HepG2 (cell line): ENCODE measurements around the gene NHLH2. TPM values are rescaled to one million over a fixed set of nuclear protein-coding genes. Genes with fewer than 3 reads are reported as not detected.

Source experiments
- ATAC-seq: fragments of 200-7000 bp; cut with Tn5 transposase; 3 replicates; pipeline ENCODE4 v1.9.1; 2020; ENCODE audit warnings: mild to moderate bottlenecking, moderate library complexity
- BruUV-seq: library from RNA; stranded (reverse); fragments of 400-500 nt; replicated peaks from 2 replicates; lab custom pipeline; 2021; lab: Mats Ljungman, UMichigan
- CTCF ChIA-PET: fragments of 300-600 bp; formaldehyde crosslinking; extraction: SDS; loops from one replicate; lab custom pipeline; 2021; ENCODE audit warnings: low total read pairs, inconsistent platforms, low intra/inter-chr PET ratio; lab: Yijun Ruan, JAX
- POLR2A ChIA-PET: fragments of 350-600 bp; sonication (Branson Sonifier 250); formaldehyde crosslinking; loops from one replicate; lab custom pipeline; 2020; ENCODE audit warnings: antibody characterized with exemption, inconsistent platforms; lab: Yijun Ruan, JAX
- DNase-seq: peaks from one replicate; pipeline ENCODE4 v3.0.0-alpha.2; 2015; ENCODE audit warnings: low spot score
- FAIRE-seq: peaks from 3 replicates; lab custom pipeline; 2011; peaks lifted over from hg19 to GRCh38; lab: Jason Lieb, UNC
- H2AFZ ChIP-seq: one replicate; pipeline ENCODE4 v1.6.1; 2011; ENCODE audit warnings: low read length, inconsistent platforms
- H3K27ac ChIP-seq: fragments of 300-600 bp; 3 replicates; pipeline ENCODE4 v1.8.0; 2011; ENCODE audit warnings: mixed run types, mild to moderate bottlenecking, mixed read lengths, low read length, inconsistent platforms; ENCODE audit not compliant: insufficient read depth; ENCODE audit errors: extremely low read length
- H3K27me3 ChIP-seq, 2 experiments: fragments of 200-600 bp in 1 of 2; 2 replicates in 1 of 2; 3 replicates in 1 of 2; pipeline versions ENCODE4 v1.6.0 to v1.8.0; 2011; ENCODE audit warnings: low read length in 2 of 2, mild to moderate bottlenecking in 2 of 2, moderate library complexity in 2 of 2, inconsistent platforms in 1 of 2; ENCODE audit not compliant: insufficient read depth in 2 of 2, control insufficient read depth in 1 of 2
- H3K36me3 ChIP-seq, 2 experiments: fragments of 200-600 bp in 1 of 2; replicated peaks in 1 of 2; 2 replicates in 1 of 2; 3 replicates in 1 of 2; pipeline versions ENCODE4 v1.5.1 to v1.8.0; 2011; ENCODE audit warnings: low read length in 2 of 2, inconsistent platforms in 1 of 2; ENCODE audit not compliant: insufficient read depth in 2 of 2, control insufficient read depth in 1 of 2
- H3K4me1 ChIP-seq: 2 replicates; pipeline ENCODE4 v1.5.1; 2012; ENCODE audit warnings: low read length, inconsistent platforms; ENCODE audit not compliant: insufficient read depth
- H3K4me2 ChIP-seq: 2 replicates; pipeline ENCODE4 v1.6.0; 2011; ENCODE audit warnings: low read depth, low read length, inconsistent platforms
- H3K4me3 ChIP-seq, 3 experiments: fragments of 200-600 bp in 1 of 3; sonication (generic), shearing (Covaris generic) in 1 of 3; replicated peaks in 1 of 3; 2 replicates each; pipeline ENCODE4 v1.5.1; 2011 to 2016; ENCODE audit warnings: low read length in 3 of 3, inconsistent platforms in 2 of 3, low read depth in 2 of 3, mild to moderate bottlenecking in 2 of 3, control low read depth in 1 of 3, mixed read lengths in 1 of 3; ENCODE audit not compliant: insufficient read depth in 1 of 3
- H3K79me2 ChIP-seq: one replicate; pipeline ENCODE4 v1.6.1; 2011; ENCODE audit warnings: low read length, inconsistent platforms; ENCODE audit not compliant: insufficient read depth
- H3K9ac ChIP-seq: 2 replicates; pipeline ENCODE4 v1.6.0; 2011; ENCODE audit warnings: mild to moderate bottlenecking, low read depth, low read length, inconsistent platforms; ENCODE audit not compliant: insufficient read depth
- H3K9me3 ChIP-seq: 2 replicates; pipeline ENCODE4 v1.5.1; 2012; ENCODE audit warnings: mild to moderate bottlenecking, low read length
- H4K20me1 ChIP-seq: 2 replicates; pipeline ENCODE4 v1.6.0; 2011; ENCODE audit warnings: inconsistent platforms, mild to moderate bottlenecking, low read length, moderate library complexity; ENCODE audit not compliant: insufficient read depth
- AHR ChIP-seq: IDR thresholded peaks from 2 replicates; pipeline ENCODE4 v1.6.1; 2018; ENCODE audit warnings: missing genetic modification reagents, missing compliant biosample characterization
- EZH2 ChIP-seq: conservative IDR thresholded peaks from 2 replicates; pipeline ENCODE4 v1.6.1; 2012; ENCODE audit warnings: mild to moderate bottlenecking, low read depth, low read length, moderate library complexity
- HOXA3 ChIP-seq: sonication (generic); formaldehyde crosslinking; IDR thresholded peaks from 2 replicates; pipeline ENCODE4 v1.5.0; 2020; ENCODE audit warnings: missing genetic modification reagents
- IKZF1 ChIP-seq: fragments of 450-650 bp; IDR thresholded peaks from 2 replicates; pipeline ENCODE4 v1.7.1; 2016
- KDM2A ChIP-seq: sonication (generic); formaldehyde crosslinking; IDR thresholded peaks from 2 replicates; pipeline ENCODE4 v1.4.0; 2020; ENCODE audit warnings: low read depth, missing genetic modification reagents, borderline replicate concordance
- MTF2 ChIP-seq: sonication (generic); formaldehyde crosslinking; IDR thresholded peaks from 2 replicates; pipeline ENCODE4 v1.5.0; 2020; ENCODE audit warnings: missing genetic modification reagents, borderline replicate concordance
- RFX5 ChIP-seq: IDR thresholded peaks from 2 replicates; pipeline ENCODE4 v1.6.1; 2011; ENCODE audit warnings: low read depth, low read length, improper control_type of control experiment
- RFXANK ChIP-seq: IDR thresholded peaks from 2 replicates; pipeline ENCODE4 v1.6.1; 2016
- ZNF3 ChIP-seq: IDR thresholded peaks from 2 replicates; pipeline ENCODE4 v1.7.0; 2017; ENCODE audit warnings: inconsistent platforms
- ZNF30 ChIP-seq: sonication (generic); formaldehyde crosslinking; IDR thresholded peaks from 2 replicates; pipeline ENCODE4 v1.5.0; 2020; ENCODE audit warnings: mild to moderate bottlenecking, missing genetic modification reagents
- ZNF496 ChIP-seq: sonication (generic); formaldehyde crosslinking; IDR thresholded peaks from 2 replicates; pipeline ENCODE4 v1.8.1; 2023; ENCODE audit warnings: mild to moderate bottlenecking, moderate library complexity, missing genetic modification reagents; ENCODE audit not compliant: insufficient replicate concordance
- ZNF629 ChIP-seq: sonication (generic); formaldehyde crosslinking; conservative IDR thresholded peaks from 2 replicates; pipeline ENCODE4 v1.5.0; 2020; ENCODE audit warnings: missing genetic modification reagents
- ZNF709 ChIP-seq: sonication (generic); formaldehyde crosslinking; IDR thresholded peaks from 2 replicates; pipeline ENCODE4 v1.5.0; 2020; ENCODE audit warnings: mild to moderate bottlenecking, missing genetic modification reagents
- ZNF839 ChIP-seq: sonication (generic); formaldehyde crosslinking; IDR thresholded peaks from 2 replicates; pipeline ENCODE4 v1.4.0; 2020; ENCODE audit warnings: missing genetic modification reagents, mild to moderate bottlenecking, borderline replicate concordance
- WGBS: methylation state at CpG from one replicate; pipeline ENCODE4 v1.1.6; 2017; ENCODE audit warnings: low lambda C conversion rate; 5-methylcytosine and 5-hydroxymethylcytosine counted together
- in situ Hi-C: cut with HindIII; loops from 2 replicates; pipeline ENCODE4 v1.10.0; 2017; ENCODE audit warnings: low pct_unique_long_range_greater_than_20kb; ENCODE audit not compliant: extremely low pct_ligation_motif_present
- intact Hi-C: fragments of 100-400 bp; cut with micrococcal nuclease; formaldehyde crosslinking; loops from one replicate; pipeline ENCODE4 v1.10.0; 2022; ENCODE audit not compliant: unreplicated experiment
- polyA plus RNA-seq, 8 experiments: library from polyadenylated mRNA; depleted of rRNA in 3 of 8; stranded (reverse) in 7 of 8; unstranded in 1 of 8; fragments of >200 nt; fragmentation: Illumina TruSeq in 4 of 8; extraction: Trizol in 4 of 8; gene quantifications; 2 replicates each; pipeline versions ENCODE4 v1.2.1 to v1.2.3, GENCODE V29; 2011 to 2016; ENCODE audit warnings: low read depth in 4 of 8, missing spikeins in 1 of 8, mixed read lengths in 1 of 8; ENCODE audit not compliant: insufficient read depth in 1 of 8
- total RNA-seq, 5 experiments: library from RNA; depleted of rRNA; stranded (reverse); fragments of >200 nt; fragmentation: Illumina TruSeq; extraction: Trizol; gene quantifications; 2 replicates each; pipeline ENCODE4 v1.2.3, GENCODE V29; 2016; ENCODE audit warnings: low read depth in 1 of 5
- TF ChIP-seq, protein P1 (sequence below): sonication (generic); formaldehyde crosslinking; IDR thresholded peaks from 2 replicates; pipeline ENCODE4 v1.4.0; 2020; ENCODE audit warnings: missing genetic modification reagents
- TF ChIP-seq, protein P2 (sequence below): sonication (generic); formaldehyde crosslinking; IDR thresholded peaks from 2 replicates; pipeline ENCODE4 v1.8.1; 2023; ENCODE audit warnings: mild to moderate bottlenecking, missing genetic modification reagents
- TF ChIP-seq, protein P3 (sequence below): sonication (generic); formaldehyde crosslinking; IDR thresholded peaks from 2 replicates; pipeline ENCODE4 v1.8.1; 2023; ENCODE audit warnings: mild to moderate bottlenecking, inconsistent platforms, moderate library complexity, missing genetic modification reagents, borderline replicate concordance
- TF ChIP-seq, protein P4 (sequence below): conservative IDR thresholded peaks from 2 replicates; pipeline ENCODE4 v1.6.1; 2018; ENCODE audit warnings: missing genetic modification reagents

The NHLH2 gene
- total and polyA plus RNA-seq, 2 of the 13 experiments (the other 11 are each of a cell fraction or from before 2014, with no cell fraction given) = not detected

DNA sequence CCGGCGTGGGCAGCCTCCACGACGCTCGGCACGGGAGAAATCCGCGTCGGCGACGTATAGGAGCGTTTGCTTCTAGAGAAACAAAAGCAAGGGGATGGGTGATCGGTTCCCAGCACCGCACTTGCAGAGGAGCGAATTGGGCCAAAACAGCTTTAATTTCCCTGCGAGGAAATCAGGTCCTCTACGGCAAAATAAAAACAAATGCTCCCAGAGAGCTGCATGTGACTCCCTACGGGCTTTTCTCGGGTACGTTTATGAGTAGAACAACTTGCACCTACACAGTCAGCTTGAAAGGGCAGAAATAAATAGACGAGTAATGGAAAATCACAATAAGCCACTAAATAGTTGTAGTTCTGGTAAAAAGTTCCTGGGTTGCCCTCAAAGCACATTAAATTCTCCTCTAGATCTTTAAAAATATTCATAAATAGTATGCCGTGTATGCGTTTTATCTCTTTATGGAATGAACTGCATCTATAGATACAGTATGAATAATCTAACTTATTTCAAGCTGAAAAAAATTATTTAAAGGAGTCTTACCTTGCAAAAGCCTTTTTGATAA lies 1.2 kb downstream of the NHLH2 start (continued):
- TF ChIP-seq HOXA3 (CRISPR knock-in tag) = no peak
- no peak for TF ChIP-seq AHR (CRISPR knock-in tag)
- no peak for TF ChIP-seq EZH2
- TF ChIP-seq, protein P1, sequence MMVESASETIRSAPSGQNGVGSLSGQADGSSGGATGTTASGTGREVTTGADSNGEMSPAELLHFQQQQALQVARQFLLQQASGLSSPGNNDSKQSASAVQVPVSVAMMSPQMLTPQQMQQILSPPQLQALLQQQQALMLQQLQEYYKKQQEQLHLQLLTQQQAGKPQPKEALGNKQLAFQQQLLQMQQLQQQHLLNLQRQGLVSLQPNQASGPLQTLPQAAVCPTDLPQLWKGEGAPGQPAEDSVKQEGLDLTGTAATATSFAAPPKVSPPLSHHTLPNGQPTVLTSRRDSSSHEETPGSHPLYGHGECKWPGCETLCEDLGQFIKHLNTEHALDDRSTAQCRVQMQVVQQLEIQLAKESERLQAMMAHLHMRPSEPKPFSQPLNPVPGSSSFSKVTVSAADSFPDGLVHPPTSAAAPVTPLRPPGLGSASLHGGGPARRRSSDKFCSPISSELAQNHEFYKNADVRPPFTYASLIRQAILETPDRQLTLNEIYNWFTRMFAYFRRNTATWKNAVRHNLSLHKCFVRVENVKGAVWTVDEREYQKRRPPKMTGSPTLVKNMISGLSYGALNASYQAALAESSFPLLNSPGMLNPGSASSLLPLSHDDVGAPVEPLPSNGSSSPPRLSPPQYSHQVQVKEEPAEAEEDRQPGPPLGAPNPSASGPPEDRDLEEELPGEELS (CRISPR knock-in tag) = no peak

DNA sequence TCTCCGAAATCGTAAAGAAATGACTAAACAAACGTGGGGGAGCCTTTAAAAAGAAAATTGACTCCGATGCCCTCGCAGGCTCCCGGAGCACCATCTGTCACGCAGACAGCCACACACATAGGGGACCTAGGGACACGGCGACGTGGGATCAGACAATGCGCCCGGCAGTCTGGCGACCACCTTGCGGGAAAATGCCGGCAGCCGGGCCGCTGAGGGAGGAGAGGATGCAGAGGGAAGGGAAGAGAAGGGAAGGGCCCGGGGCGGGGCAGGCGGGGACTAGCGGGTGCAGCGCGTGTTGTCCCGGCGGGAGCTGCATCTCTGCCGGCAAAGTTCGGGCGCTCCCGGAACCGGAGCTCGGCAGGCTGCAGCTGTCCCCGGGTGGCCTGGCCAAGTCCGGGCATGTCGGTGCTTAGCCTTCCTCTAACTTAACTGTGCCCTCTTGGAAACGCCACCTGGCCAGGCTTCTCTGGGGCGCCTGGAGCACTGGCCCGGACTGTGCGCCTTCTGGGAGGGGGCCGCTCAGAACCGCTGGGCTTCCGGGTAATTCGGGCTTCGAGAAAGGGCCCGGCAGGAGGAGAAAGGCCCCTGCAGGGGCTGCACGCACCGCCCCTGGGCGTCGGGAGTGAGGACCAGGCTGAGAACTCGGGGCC lies 1.8 kb downstream of the NHLH2 start:
- intact Hi-C loops = no loop called here
- Histone ChIP-seq H3K36me3 (no peaks in the 10 kb centered on the region), H3K4me3 (no peak overlapping the region), H3K27ac (no peak overlapping the region), H2AFZ (no peak overlapping the region), H4K20me1 (no peaks in the 10 kb centered on the region), H3K9me3 (no peaks in the 10 kb centered on the region), H3K4me1 (no peaks in the 10 kb centered on the region), H3K79me2 (no peaks in the 10 kb centered on the region), H3K9ac (no peak overlapping the region), H3K4me2 (no peak overlapping the region), H3K27me3 (peaks cover 0 to 19% of the 10 kb centered on the region in 2 experiments; a peak in 2 of 5 replicates)
- POLR2A ChIA-PET = no interaction called here
- DNase-seq (no peak), ATAC-seq (no peak; the same call in 2 of the 3 replicates), FAIRE-seq (no peak)
- no TSS peak for BruUV-seq
- in situ Hi-C loops = no loop called here
- CTCF ChIA-PET = no interaction called here
- 61% methylated on average over 44 of the region's 49 CpGs for WGBS
- no peak for TF ChIP-seq ZNF629 (CRISPR knock-in tag)
- TF ChIP-seq, protein P2, sequence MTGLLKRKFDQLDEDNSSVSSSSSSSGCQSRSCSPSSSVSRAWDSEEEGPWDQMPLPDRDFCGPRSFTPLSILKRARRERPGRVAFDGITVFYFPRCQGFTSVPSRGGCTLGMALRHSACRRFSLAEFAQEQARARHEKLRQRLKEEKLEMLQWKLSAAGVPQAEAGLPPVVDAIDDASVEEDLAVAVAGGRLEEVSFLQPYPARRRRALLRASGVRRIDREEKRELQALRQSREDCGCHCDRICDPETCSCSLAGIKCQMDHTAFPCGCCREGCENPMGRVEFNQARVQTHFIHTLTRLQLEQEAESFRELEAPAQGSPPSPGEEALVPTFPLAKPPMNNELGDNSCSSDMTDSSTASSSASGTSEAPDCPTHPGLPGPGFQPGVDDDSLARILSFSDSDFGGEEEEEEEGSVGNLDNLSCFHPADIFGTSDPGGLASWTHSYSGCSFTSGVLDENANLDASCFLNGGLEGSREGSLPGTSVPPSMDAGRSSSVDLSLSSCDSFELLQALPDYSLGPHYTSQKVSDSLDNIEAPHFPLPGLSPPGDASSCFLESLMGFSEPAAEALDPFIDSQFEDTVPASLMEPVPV (CRISPR knock-in tag) = no peak
- no peak for TF ChIP-seq RFXANK (CRISPR knock-in tag)
- no peak for TF ChIP-seq ZNF839
- TF ChIP-seq MTF2 (CRISPR knock-in tag) = no peak
- no peak for TF ChIP-seq KDM2A
- no peak for TF ChIP-seq ZNF709
- no peak for TF ChIP-seq ZNF3
- no peak for TF ChIP-seq ZNF30 (CRISPR knock-in tag)
- TF ChIP-seq, protein P3, sequence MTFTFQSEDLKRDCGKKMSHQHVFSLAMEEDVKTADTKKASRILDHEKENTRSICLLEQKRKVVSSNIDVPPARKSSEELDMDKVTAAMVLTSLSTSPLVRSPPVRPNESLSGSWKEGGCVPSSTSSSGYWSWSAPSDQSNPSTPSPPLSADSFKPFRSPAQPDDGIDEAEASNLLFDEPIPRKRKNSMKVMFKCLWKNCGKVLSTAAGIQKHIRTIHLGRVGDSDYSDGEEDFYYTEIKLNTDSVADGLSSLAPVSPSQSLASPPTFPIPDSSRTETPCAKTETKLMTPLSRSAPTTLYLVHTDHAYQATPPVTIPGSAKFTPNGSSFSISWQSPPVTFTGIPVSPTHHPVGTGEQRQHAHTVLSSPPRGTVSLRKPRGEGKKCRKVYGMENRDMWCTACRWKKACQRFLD (CRISPR knock-in tag) = no peak
- TF ChIP-seq RFX5 = no peak
- TF ChIP-seq ZNF496 = no peak
- TF ChIP-seq, protein P4, sequence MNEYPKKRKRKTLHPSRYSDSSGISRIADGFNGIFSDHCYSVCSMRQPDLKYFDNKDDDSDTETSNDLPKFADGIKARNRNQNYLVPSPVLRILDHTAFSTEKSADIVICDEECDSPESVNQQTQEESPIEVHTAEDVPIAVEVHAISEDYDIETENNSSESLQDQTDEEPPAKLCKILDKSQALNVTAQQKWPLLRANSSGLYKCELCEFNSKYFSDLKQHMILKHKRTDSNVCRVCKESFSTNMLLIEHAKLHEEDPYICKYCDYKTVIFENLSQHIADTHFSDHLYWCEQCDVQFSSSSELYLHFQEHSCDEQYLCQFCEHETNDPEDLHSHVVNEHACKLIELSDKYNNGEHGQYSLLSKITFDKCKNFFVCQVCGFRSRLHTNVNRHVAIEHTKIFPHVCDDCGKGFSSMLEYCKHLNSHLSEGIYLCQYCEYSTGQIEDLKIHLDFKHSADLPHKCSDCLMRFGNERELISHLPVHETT = no peak
- no peak for TF ChIP-seq IKZF1
